Immature natural killer cell (primary cell): ENCODE measurements around the gene TMEM141. TPM values are rescaled to one million over a fixed set of nuclear protein-coding genes. Genes with fewer than 3 reads are reported as not detected.
"Not testable (repeated sequence)": the region's sequence is repeated elsewhere in the genome, so short reads cannot be mapped to it uniquely, and the experiment has no call there.

Source experiments
- DNase-seq, 3 donors: peaks; one replicate each; pipeline ENCODE4 v3.0.0; 2022; ENCODE audit warnings: mixed read lengths in 1 of 3
- H3K27ac Mint-ChIP-seq, 6 donors: one replicate each; pipeline ENCODE4 v1.8.0; 2020; ENCODE audit warnings: mixed read lengths in 6 of 6, mild to moderate bottlenecking in 5 of 6, inconsistent platforms in 4 of 6, moderate library complexity in 3 of 6
- H3K27me3 Mint-ChIP-seq, 3 donors: one replicate each; pipeline ENCODE4 v1.8.0; 2020 to 2021; ENCODE audit warnings: low read depth in 3 of 3, mild to moderate bottlenecking in 3 of 3, mixed read lengths in 3 of 3, moderate library complexity in 3 of 3, inconsistent platforms in 1 of 3
- H3K36me3 Mint-ChIP-seq, 3 donors: one replicate each; pipeline ENCODE4 v1.8.0; 2020; ENCODE audit warnings: mixed read lengths in 3 of 3, inconsistent platforms in 2 of 3, mild to moderate bottlenecking in 2 of 3
- H3K4me1 Mint-ChIP-seq, 2 donors: one replicate each; pipeline ENCODE4 v1.8.0; 2020; ENCODE audit warnings: inconsistent platforms in 2 of 2, mild to moderate bottlenecking in 2 of 2, mixed read lengths in 2 of 2, moderate library complexity in 1 of 2
- H3K4me3 Mint-ChIP-seq, 5 donors: one replicate each; pipeline ENCODE4 v1.8.0; 2020; ENCODE audit warnings: mild to moderate bottlenecking in 5 of 5, mixed read lengths in 5 of 5, inconsistent platforms in 3 of 5, moderate library complexity in 3 of 5
- H3K9me3 Mint-ChIP-seq, 6 donors: one replicate each; pipeline ENCODE4 v1.8.0; 2020; ENCODE audit warnings: mild to moderate bottlenecking in 6 of 6, mixed read lengths in 6 of 6, inconsistent platforms in 4 of 6, moderate library complexity in 3 of 6
- polyA plus RNA-seq, 3 donors: library from polyadenylated mRNA; unstranded; fragments of 300-500 nt; fragmentation: Illumina TruSeq; gene quantifications; one replicate each; pipeline ENCODE4 v1.2.3, GENCODE V29; 2021

The TMEM141 gene
- polyA plus RNA-seq, 3 donors from 2014 or later = 61.2 to 83.3 (median 62.1) TPM

GRCh38 chr9:136771907-136772415 lies 19.2 kb upstream of the TMEM141 start:
- DNase-seq = no peak
- H3K27ac Mint-ChIP-seq = no peak overlapping the region
- H3K9me3 Mint-ChIP-seq = no peaks in the 10 kb centered on the region
- H3K27me3 Mint-ChIP-seq = peaks cover under 1 to 4% (median 1%) of the 10 kb centered on the region in 3 donors
- H3K4me1 Mint-ChIP-seq = peaks cover 0 to 3% of the 10 kb centered on the region in 2 donors
- no peaks in the 10 kb centered on the region for H3K36me3 Mint-ChIP-seq
- no peak overlapping the region for H3K4me3 Mint-ChIP-seq

DNA sequence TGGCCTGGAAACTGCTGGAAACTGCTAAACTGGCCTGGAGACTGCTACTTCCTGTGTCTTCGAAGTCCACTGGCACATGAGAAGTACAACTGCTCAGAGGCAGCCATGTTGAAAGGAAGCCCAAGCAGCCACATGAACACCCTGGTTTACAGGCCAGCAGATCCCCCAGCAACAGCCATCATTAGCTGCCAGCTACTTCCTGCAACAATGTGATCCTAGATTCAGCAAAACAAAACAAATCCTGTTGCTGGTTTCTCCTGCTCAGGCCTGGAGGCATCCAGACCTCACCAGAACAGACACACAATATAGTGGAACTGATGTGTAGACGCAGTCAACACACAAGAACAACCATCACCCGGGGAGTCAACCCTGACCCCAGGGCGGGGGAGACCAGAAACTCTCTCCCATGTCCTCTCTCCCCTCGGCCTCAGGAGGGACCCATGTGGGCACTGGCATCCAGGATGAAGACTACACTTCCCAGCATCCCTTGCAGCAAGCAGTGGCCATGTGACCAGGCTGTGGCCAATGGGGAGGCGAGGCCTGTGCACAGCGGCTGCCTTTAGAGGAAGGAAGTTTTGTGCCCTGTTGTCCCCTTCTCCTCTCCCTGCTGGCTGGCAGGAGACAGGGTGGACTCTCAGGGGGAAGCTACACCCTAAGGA lies 17.6 kb upstream of the TMEM141 start:
- Mint-ChIP-seq H3K4me1 (peaks cover 0 to 3% of the 10 kb centered on the region in 2 donors), H3K9me3 (peaks cover 0 to 2% (median 0%) of the 10 kb centered on the region in 6 donors), H3K4me3 (no peak overlapping the region)

DNA sequence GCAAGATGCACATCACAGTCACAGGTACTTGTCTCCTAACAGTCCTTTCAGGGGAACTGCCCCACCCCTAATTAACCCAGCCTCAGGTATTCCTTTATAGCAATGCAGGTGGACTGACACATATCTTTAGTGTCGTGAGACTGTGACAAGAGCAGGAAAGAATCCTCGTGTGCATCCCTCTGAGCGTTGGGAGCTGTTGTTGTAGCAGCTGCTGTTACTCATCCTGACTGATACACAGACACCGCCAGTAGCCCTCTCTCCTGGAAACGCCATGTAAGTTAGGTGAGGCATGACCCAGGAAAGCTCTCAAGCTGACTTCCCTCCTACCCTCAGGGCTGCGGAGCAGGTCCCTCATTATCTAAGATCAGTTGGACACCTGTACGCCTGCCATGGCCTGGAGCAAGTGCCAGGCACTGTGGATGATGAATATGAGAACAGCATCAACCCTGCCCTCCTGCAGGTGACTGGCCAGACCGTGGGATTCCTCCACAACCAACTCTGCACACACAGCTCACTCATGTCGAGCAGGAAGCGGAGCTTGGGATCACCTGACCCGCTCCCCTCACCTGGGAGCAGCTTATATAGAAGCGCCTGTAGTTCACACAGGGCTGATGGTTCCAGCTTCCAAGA lies 16.6 kb upstream of the TMEM141 start:
- Mint-ChIP-seq H3K36me3 (peaks cover 0 to 3% (median 0%) of the 10 kb centered on the region in 3 donors), H3K27ac (no peak overlapping the region), H3K4me1 (peaks cover 0 to 3% of the 10 kb centered on the region in 2 donors), H3K4me3 (no peak overlapping the region), H3K27me3 (peaks cover 1 to 10% (median 4%) of the 10 kb centered on the region in 3 donors), H3K9me3 (peaks cover 0 to 2% (median 0%) of the 10 kb centered on the region in 6 donors)
- DNase-seq = no peak

More for the DNA sequence above, 17.6 kb upstream of the TMEM141 start:
- DNase-seq = no peak
- peaks cover 1 to 6% (median 4%) of the 10 kb centered on the region in 3 donors for H3K27me3 Mint-ChIP-seq
- H3K27ac Mint-ChIP-seq = no peak overlapping the region
- no peaks in the 10 kb centered on the region for H3K36me3 Mint-ChIP-seq

GRCh38 chr9:136775191-136775590 lies 16.0 kb upstream of the TMEM141 start:
- H3K36me3 Mint-ChIP-seq = peaks cover 0 to 3% (median 0%) of the 10 kb centered on the region in 3 donors
- H3K9me3 Mint-ChIP-seq = peaks cover 0 to 2% (median 0%) of the 10 kb centered on the region in 6 donors
- no peak for DNase-seq
- no peak overlapping the region for H3K4me3 Mint-ChIP-seq
- H3K27me3 Mint-ChIP-seq = peaks cover 1 to 10% (median 6%) of the 10 kb centered on the region in 3 donors
- H3K4me1 Mint-ChIP-seq = peaks cover 0 to 2% of the 10 kb centered on the region in 2 donors
- peak overlapping the region in 1 of 6 donors; percentile 34 for H3K27ac Mint-ChIP-seq

DNA sequence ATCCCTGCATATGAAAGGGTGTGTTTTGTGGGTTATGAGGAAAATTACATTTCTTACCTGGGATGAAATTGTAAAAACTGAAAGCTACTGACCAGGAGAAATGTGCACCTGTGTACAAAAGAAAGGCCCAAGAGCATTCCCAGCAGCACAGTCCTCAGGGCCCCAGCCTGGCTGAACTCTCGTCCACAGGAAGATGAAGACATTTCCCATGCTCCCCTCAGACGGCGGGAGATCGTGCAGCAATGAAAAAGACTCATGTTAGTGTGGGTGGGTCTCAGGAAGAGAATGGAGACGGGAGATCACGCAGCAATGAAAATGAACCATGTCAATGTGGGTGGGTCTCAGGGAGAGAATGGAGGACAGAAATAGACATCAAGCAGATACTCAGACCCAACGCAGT lies 14.2 kb upstream of the TMEM141 start:
- no peak overlapping the region for H3K27ac Mint-ChIP-seq
- peaks cover 3 to 10% (median 5%) of the 10 kb centered on the region in 3 donors for H3K27me3 Mint-ChIP-seq
- peaks cover 0 to 2% (median 0%) of the 10 kb centered on the region in 6 donors for H3K9me3 Mint-ChIP-seq
- no peak for DNase-seq
- H3K4me3 Mint-ChIP-seq = no peak overlapping the region
- peaks cover 0 to 3% (median 0%) of the 10 kb centered on the region in 3 donors for H3K36me3 Mint-ChIP-seq
- no peaks in the 10 kb centered on the region for H3K4me1 Mint-ChIP-seq

- no peaks in the 10 kb centered on the region for H3K4me1 Mint-ChIP-seq
- H3K36me3 Mint-ChIP-seq = peaks cover 0 to 3% (median 0%) of the 10 kb centered on the region in 3 donors
- H3K9me3 Mint-ChIP-seq = peaks cover 0 to 2% (median 0%) of the 10 kb centered on the region in 6 donors
- no peak overlapping the region for H3K27ac Mint-ChIP-seq
- H3K27me3 Mint-ChIP-seq = peaks cover 3 to 10% (median 5%) of the 10 kb centered on the region in 3 donors
- no peak overlapping the region for H3K4me3 Mint-ChIP-seq
- DNase-seq = no peak
Observed at GRCh38 chr9:136777359-136777758, 13.8 kb upstream of the TMEM141 start.

DNA sequence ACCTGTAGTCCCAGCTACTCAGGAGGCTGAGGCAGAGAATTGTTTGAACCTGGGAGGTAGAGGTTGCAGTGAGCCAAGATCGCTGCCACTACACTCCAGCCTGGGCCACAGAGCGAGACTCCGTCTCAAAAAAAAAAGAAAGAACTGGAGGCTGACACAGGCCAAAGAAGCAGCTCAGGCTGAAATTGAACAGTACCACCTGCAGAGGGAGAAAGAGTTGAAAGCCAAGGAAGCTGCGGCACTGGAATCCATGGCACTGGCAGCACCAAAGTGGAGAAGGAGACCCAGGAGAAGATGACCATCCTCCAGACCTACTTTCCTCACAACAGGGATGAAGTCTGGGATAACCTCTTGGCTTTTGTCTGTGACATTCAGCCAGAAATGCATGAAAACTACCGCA lies 11.3 kb upstream of the TMEM141 start:
- DNase-seq = no peak
- H3K36me3 Mint-ChIP-seq = peaks cover 0 to 3% (median 0%) of the 10 kb centered on the region in 3 donors
- H3K4me1 Mint-ChIP-seq = no peaks in the 10 kb centered on the region
- H3K4me3 Mint-ChIP-seq = no peak overlapping the region
- no peak overlapping the region for H3K27ac Mint-ChIP-seq
- peaks cover 3 to 10% (median 5%) of the 10 kb centered on the region in 3 donors for H3K27me3 Mint-ChIP-seq
- H3K9me3 Mint-ChIP-seq = peaks cover 0 to 2% (median 0%) of the 10 kb centered on the region in 6 donors

- DNase-seq = no peak
- Mint-ChIP-seq H3K27me3 (peaks cover 4 to 8% (median 5%) of the 10 kb centered on the region in 3 donors), H3K4me1 (peaks cover 0 to 2% of the 10 kb centered on the region in 2 donors), H3K9me3 (peaks cover 0 to 2% (median 0%) of the 10 kb centered on the region in 6 donors), H3K36me3 (peaks cover 0 to 3% (median 0%) of the 10 kb centered on the region in 3 donors), H3K4me3 (no peak overlapping the region), H3K27ac (no peak overlapping the region)
Observed at GRCh38 chr9:136782452-136782851, 8.7 kb upstream of the TMEM141 start.

GRCh38 chr9:136784249-136784996 lies 6.7 kb upstream of the TMEM141 start:
- H3K4me1 Mint-ChIP-seq = peaks cover 20 to 22% of the 10 kb centered on the region in 2 donors
- no peaks in the 10 kb centered on the region for H3K36me3 Mint-ChIP-seq
- DNase-seq = no peak
- no peaks in the 10 kb centered on the region for H3K9me3 Mint-ChIP-seq
- H3K27me3 Mint-ChIP-seq = peaks cover 2 to 6% (median 5%) of the 10 kb centered on the region in 3 donors
- no peak overlapping the region for H3K4me3 Mint-ChIP-seq
- no peak overlapping the region for H3K27ac Mint-ChIP-seq

GRCh38 chr9:136784997-136785361 lies 6.2 kb upstream of the TMEM141 start:
- Mint-ChIP-seq H3K27ac (peak overlapping the region in 2 of 6 donors; percentile 20 to 36), H3K4me3 (no peak overlapping the region), H3K4me1 (peaks cover 22 to 25% of the 10 kb centered on the region in 2 donors), H3K27me3 (peaks cover 2 to 6% (median 3%) of the 10 kb centered on the region in 3 donors), H3K9me3 (no peaks in the 10 kb centered on the region), H3K36me3 (no peaks in the 10 kb centered on the region)
- no peak for DNase-seq

DNA sequence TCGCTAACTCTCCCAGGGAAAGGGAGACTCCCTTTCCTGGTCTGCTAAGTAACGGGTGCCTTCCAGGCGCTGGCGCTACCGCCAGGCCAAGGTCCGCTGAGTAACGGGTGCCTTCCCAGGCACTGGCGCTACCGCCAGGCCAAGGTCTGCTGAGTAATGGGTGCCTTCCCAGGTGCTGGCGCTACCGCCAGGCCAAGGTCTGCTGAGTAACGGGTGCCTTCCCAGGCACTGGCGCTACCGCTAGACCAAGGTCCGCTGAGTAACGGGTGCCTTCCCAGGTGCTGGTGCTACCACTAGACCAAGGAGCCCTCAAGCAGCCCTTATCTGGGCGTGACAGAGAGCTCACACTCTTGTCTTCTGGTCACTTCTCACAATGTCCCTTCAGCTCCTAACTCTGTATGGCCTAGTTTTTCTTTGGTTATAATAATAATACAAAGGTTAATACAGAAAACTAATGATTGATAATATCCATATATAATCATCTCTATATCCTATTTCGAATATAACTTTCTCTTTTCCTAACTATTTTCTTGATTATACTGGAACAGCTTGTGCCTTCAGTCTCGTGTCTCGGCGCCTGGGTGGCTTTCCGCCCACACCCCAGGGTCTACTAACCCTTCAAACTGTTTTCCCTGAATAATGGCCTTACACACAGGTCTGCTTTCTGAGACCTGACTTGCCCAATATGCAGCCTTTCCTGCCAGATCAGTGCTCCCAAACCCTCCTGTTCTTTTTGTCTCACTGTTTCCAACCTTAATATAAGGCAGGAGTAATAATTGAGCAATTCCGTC lies 5.4 kb upstream of the TMEM141 start:
- not testable (repeated sequence) for H3K4me3 Mint-ChIP-seq, H3K9me3 Mint-ChIP-seq, DNase-seq, H3K27ac Mint-ChIP-seq, H3K27me3 Mint-ChIP-seq, H3K36me3 Mint-ChIP-seq
- peaks cover 26 to 31% of the 10 kb centered on the region in 2 donors for H3K4me1 Mint-ChIP-seq

DNA sequence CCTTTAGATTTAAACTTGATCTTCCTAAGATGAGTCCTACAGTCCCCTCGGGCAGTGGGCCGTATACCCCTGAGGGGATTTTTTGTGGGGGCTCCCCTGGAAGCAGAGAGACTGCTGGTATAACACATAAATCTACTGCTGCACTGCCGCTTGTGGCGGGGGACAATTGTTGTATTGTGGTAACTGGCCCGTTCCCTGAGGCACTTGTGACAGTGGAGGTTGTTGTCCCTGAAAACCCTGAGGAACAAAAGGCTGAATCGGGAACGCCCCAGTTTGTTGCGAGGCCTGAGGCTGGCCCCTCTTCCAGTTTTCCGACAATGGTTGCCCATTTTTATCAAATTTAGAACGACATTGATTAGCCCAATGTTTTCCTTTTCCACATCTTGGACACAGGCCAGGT lies 4.7 kb upstream of the TMEM141 start:
- peaks cover 0 to 8% (median 2%) of the 10 kb centered on the region in 3 donors for H3K27me3 Mint-ChIP-seq
- no peaks in the 10 kb centered on the region for H3K9me3 Mint-ChIP-seq
- no peak overlapping the region for H3K4me3 Mint-ChIP-seq
- H3K36me3 Mint-ChIP-seq = no peaks in the 10 kb centered on the region
- no peak for DNase-seq
- H3K4me1 Mint-ChIP-seq = peaks cover 26 to 31% of the 10 kb centered on the region in 2 donors
- no peak overlapping the region for H3K27ac Mint-ChIP-seq

GRCh38 chr9:136786983-136787382 lies 4.2 kb upstream of the TMEM141 start:
- not testable (repeated sequence) for H3K4me3 Mint-ChIP-seq, H3K36me3 Mint-ChIP-seq, H3K27me3 Mint-ChIP-seq, H3K9me3 Mint-ChIP-seq, H3K27ac Mint-ChIP-seq, DNase-seq
- H3K4me1 Mint-ChIP-seq = peaks cover 28 to 33% of the 10 kb centered on the region in 2 donors
